CD4-positive, alpha-beta memory T cell (primary cell): Measurements from ENCODE around the gene HEXA. TPM values are rescaled to one million over a fixed set of nuclear protein-coding genes. Genes with fewer than 3 reads are reported as not detected.

Experiments
- CTCF ChIA-PET: fragments of 350-600 bp; sonication (Branson Sonifier 250); formaldehyde crosslinking; loops from one replicate; lab custom pipeline; 2021; ENCODE audit warnings: inconsistent platforms; ENCODE audit not compliant: partially characterized antibody; lab: Charles Lee
- POLR2A ChIA-PET: fragments of 350-600 bp; sonication (Branson Sonifier 250); formaldehyde crosslinking; loops from one replicate; lab custom pipeline; 2021; ENCODE audit not compliant: partially characterized antibody; lab: Charles Lee
- DNase-seq, 5 donors: peaks; one replicate each; pipeline versions ENCODE4 v3.0.0 to v3.0.0-alpha.2; 2020 to 2022; ENCODE audit warnings: mixed read lengths in 1 of 5
- H3K27ac ChIP-seq: one replicate; pipeline ENCODE4 v1.7.0; 2013; ENCODE audit warnings: low read depth, low read length
- H3K27me3 ChIP-seq: 2 replicates; pipeline ENCODE4 v1.7.0; 2013; ENCODE audit warnings: mild to moderate bottlenecking, low read length, moderate library complexity; ENCODE audit not compliant: insufficient read depth
- H3K36me3 ChIP-seq: 2 replicates; pipeline ENCODE4 v1.7.0; 2013; ENCODE audit warnings: mild to moderate bottlenecking, low read length, moderate library complexity; ENCODE audit not compliant: insufficient read depth
- H3K4me1 ChIP-seq: 2 replicates; pipeline ENCODE4 v1.7.0; 2013; ENCODE audit warnings: mild to moderate bottlenecking, low read length, moderate library complexity; ENCODE audit not compliant: insufficient read depth
- H3K4me3 ChIP-seq, 2 donors: one replicate each; pipeline ENCODE4 v1.7.0; 2013; ENCODE audit warnings: low read length in 2 of 2, mild to moderate bottlenecking in 1 of 2
- H3K9me3 ChIP-seq, 2 donors: one replicate each; pipeline ENCODE4 v1.7.0; 2013; ENCODE audit warnings: low read length in 2 of 2, control low read depth in 1 of 2; ENCODE audit not compliant: control insufficient read depth in 1 of 2
- H3K27ac Mint-ChIP-seq, 7 donors: one replicate each; pipeline ENCODE4 v1.8.0; 2020 to 2021; ENCODE audit warnings: mixed read lengths in 7 of 7, mild to moderate bottlenecking in 6 of 7, inconsistent platforms in 3 of 7, moderate library complexity in 3 of 7
- H3K27me3 Mint-ChIP-seq, 2 donors: one replicate each; pipeline ENCODE4 v1.8.0; 2020 to 2021; ENCODE audit warnings: mixed read lengths in 2 of 2
- H3K36me3 Mint-ChIP-seq, 2 donors: one replicate each; pipeline ENCODE4 v1.8.0; 2020 to 2021; ENCODE audit warnings: mixed read lengths in 2 of 2, inconsistent platforms in 1 of 2, mild to moderate bottlenecking in 1 of 2
- H3K4me1 Mint-ChIP-seq, 4 donors: one replicate each; pipeline ENCODE4 v1.8.0; 2020 to 2021; ENCODE audit warnings: mixed read lengths in 4 of 4, mild to moderate bottlenecking in 1 of 4
- H3K4me3 Mint-ChIP-seq, 8 donors: one replicate each; pipeline ENCODE4 v1.8.0; 2020 to 2021; ENCODE audit warnings: mixed read lengths in 8 of 8, mild to moderate bottlenecking in 7 of 8, moderate library complexity in 6 of 8, inconsistent platforms in 3 of 8
- H3K9me3 Mint-ChIP-seq, 8 donors: one replicate each; pipeline ENCODE4 v1.8.0; 2020 to 2021; ENCODE audit warnings: mixed read lengths in 8 of 8, mild to moderate bottlenecking in 5 of 8, inconsistent platforms in 3 of 8, moderate library complexity in 1 of 8
- intact Hi-C: fragments of 100-400 bp; cut with micrococcal nuclease; formaldehyde crosslinking; loops from one replicate; pipeline ENCODE4 v1.15.1; 2023
- polyA plus RNA-seq, 2 donors: library from polyadenylated mRNA; unstranded; fragments of 300-500 nt; fragmentation: Illumina TruSeq; gene quantifications; one replicate each; pipeline ENCODE4 v1.2.3, GENCODE V29; 2021
- total RNA-seq, 2 experiments: library from RNA; stranded (reverse); gene quantifications; one replicate each; pipeline ENCODE4 v1.2.3, GENCODE V29; 2021

The HEXA gene
- total and polyA plus RNA-seq, 4 experiments from 2014 or later: 69.9 to 102 (median 84.5) TPM

- H3K9me3 ChIP-seq: no peaks in the 10 kb centered on the region
- Mint-ChIP-seq H3K4me3 (peak overlapping the region; percentile 41 to 86 (median 78)), H3K4me1 (peaks cover 21 to 32% (median 26%) of the 10 kb centered on the region in 4 donors), H3K36me3 (peaks cover 0 to 3% of the 10 kb centered on the region in 2 donors), H3K9me3 (peaks cover 0 to 6% (median 0%) of the 10 kb centered on the region in 8 donors), H3K27me3 (no peaks in the 10 kb centered on the region), H3K27ac (peak overlapping the region; percentile 56 to 97 (median 80))
- H3K36me3 ChIP-seq: no peaks in the 10 kb centered on the region
- ChIA-PET CTCF (no interaction called here), POLR2A (no interaction called here)
- H3K4me3 ChIP-seq: no peak overlapping the region
- no peaks in the 10 kb centered on the region for H3K27me3 ChIP-seq
- intact Hi-C loops: loop anchor here (10.0 kb wide), 2 partner anchors 156 to 366 kb away; partner anchors contain the start of genes ARIH1, BBS4 and HIGD2B
- DNase-seq: no peak
- peaks cover 15% of the 10 kb centered on the region for H3K4me1 ChIP-seq
- no peak overlapping the region for H3K27ac ChIP-seq
Measured at GRCh38 chr15:72318408-72318942, 57.3 kb downstream of the HEXA start.

- no peaks in the 10 kb centered on the region for H3K9me3 ChIP-seq
- H3K4me1 ChIP-seq: peaks cover 7% of the 10 kb centered on the region
- H3K4me3 ChIP-seq: no peak overlapping the region
- H3K27ac ChIP-seq: no peak overlapping the region
- H3K4me3 Mint-ChIP-seq: no peak overlapping the region
- H3K27ac Mint-ChIP-seq: no peak overlapping the region
- peaks cover 0 to 3% (median 0%) of the 10 kb centered on the region in 8 donors for H3K9me3 Mint-ChIP-seq
- no peaks in the 10 kb centered on the region for H3K36me3 ChIP-seq
- intact Hi-C loops: loop anchor here (10.0 kb wide), 2 partner anchors 159 to 369 kb away; partner anchors contain the start of genes ARIH1, BBS4 and HIGD2B
- ChIA-PET POLR2A (no interaction called here), CTCF (no interaction called here)
- H3K4me1 Mint-ChIP-seq: peaks cover 19 to 29% (median 23%) of the 10 kb centered on the region in 4 donors
- peaks cover 0 to 3% of the 10 kb centered on the region in 2 donors for H3K36me3 Mint-ChIP-seq
- no peaks in the 10 kb centered on the region for H3K27me3 ChIP-seq
- DNase-seq: no peak
- no peaks in the 10 kb centered on the region for H3K27me3 Mint-ChIP-seq
Measured at GRCh38 chr15:72315706-72316370, 60.0 kb downstream of the HEXA start.

DNA sequence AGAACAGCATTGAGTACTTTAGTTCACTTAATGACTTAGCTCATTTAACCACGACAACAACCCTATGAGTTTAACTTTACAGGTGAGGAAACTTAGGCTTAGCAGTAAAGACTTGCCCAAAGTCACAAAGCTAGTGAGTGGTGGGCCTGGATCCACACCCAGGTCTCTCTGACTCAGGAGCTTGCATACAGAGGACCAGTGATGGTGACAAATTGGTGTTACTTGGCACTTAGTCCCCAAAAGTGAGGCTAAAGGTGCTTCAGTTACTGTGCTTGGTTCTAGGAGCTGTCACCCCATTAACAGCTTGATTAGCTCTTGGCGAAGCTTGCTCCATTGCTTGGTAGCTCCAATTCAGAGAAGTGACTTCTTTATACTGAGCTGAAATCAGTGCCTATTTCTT lies 61.9 kb downstream of the HEXA start:
- peaks cover 0 to 1% (median 0%) of the 10 kb centered on the region in 8 donors for H3K9me3 Mint-ChIP-seq
- H3K4me3 ChIP-seq: no peak overlapping the region
- H3K4me1 Mint-ChIP-seq: peaks cover 5 to 15% (median 11%) of the 10 kb centered on the region in 4 donors
- no peaks in the 10 kb centered on the region for H3K4me1 ChIP-seq
- H3K36me3 Mint-ChIP-seq: no peaks in the 10 kb centered on the region
- no peak for DNase-seq
- ChIA-PET CTCF (interaction anchor here (0.6 to 4.6 kb wide), 11 partner anchors 8 to 763 kb away, joined by 3 to 70 read pairs (median 4); no protein-coding TSS in a partner anchor), POLR2A (interaction anchor here (1.7 kb wide), 1 partner anchor 62 kb away, joined by 6 read pairs; the partner anchor contains the start of gene HEXA)
- no peaks in the 10 kb centered on the region for H3K27me3 Mint-ChIP-seq
- intact Hi-C loops: loop anchor here (10.0 kb wide), 2 partner anchors 161 to 371 kb away; partner anchors contain the start of genes ARIH1, BBS4 and HIGD2B
- H3K27ac Mint-ChIP-seq: no peak overlapping the region
- no peak overlapping the region for H3K27ac ChIP-seq
- H3K27me3 ChIP-seq: no peaks in the 10 kb centered on the region
- H3K4me3 Mint-ChIP-seq: no peak overlapping the region
- H3K9me3 ChIP-seq: no peaks in the 10 kb centered on the region
- no peaks in the 10 kb centered on the region for H3K36me3 ChIP-seq

DNA sequence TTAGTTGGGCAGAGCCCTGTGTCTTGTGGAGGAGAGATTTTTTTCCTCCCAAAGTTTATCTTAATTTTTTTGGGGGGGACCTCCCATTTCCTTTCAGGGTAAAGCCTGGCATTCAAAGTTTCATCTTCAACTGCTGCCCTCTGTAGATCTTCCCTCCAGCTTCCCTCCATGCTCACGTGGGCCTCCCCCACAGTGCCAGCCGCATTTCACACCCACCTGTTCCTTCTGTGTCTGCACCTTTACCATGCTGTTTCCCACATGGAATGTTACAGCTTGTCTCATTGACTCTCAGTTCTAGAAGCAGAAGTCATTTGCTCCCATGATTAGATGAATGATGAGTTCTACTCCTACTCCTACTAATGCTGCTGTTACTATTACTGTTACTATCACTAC lies 62.4 kb downstream of the HEXA start:
- no peaks in the 10 kb centered on the region for H3K4me1 ChIP-seq
- no peak for DNase-seq
- Mint-ChIP-seq H3K27ac (peak overlapping the region in 1 of 7 donors; percentile 76), H3K4me1 (peaks cover under 1 to 11% (median 7%) of the 10 kb centered on the region in 4 donors), H3K36me3 (no peaks in the 10 kb centered on the region), H3K27me3 (no peaks in the 10 kb centered on the region), H3K9me3 (no peaks in the 10 kb centered on the region), H3K4me3 (no peak overlapping the region)
- CTCF ChIA-PET: interaction anchor here (0.8 to 4.6 kb wide), 17 partner anchors 8 to 408 kb away, joined by 3 to 70 read pairs (median 4); no protein-coding TSS in a partner anchor
- no peak overlapping the region for H3K27ac ChIP-seq
- no peak overlapping the region for H3K4me3 ChIP-seq
- H3K27me3 ChIP-seq: no peaks in the 10 kb centered on the region
- no peaks in the 10 kb centered on the region for H3K9me3 ChIP-seq
- POLR2A ChIA-PET: interaction anchor here (1.1 to 1.7 kb wide), 2 partner anchors 63 to 83 kb away, joined by 3 to 6 read pairs; partner anchors contain the start of genes HEXA and PKM
- no peaks in the 10 kb centered on the region for H3K36me3 ChIP-seq
- intact Hi-C loops: loop anchor here (10.0 kb wide), 2 partner anchors 161 to 371 kb away; partner anchors contain the start of genes ARIH1, BBS4 and HIGD2B

DNA sequence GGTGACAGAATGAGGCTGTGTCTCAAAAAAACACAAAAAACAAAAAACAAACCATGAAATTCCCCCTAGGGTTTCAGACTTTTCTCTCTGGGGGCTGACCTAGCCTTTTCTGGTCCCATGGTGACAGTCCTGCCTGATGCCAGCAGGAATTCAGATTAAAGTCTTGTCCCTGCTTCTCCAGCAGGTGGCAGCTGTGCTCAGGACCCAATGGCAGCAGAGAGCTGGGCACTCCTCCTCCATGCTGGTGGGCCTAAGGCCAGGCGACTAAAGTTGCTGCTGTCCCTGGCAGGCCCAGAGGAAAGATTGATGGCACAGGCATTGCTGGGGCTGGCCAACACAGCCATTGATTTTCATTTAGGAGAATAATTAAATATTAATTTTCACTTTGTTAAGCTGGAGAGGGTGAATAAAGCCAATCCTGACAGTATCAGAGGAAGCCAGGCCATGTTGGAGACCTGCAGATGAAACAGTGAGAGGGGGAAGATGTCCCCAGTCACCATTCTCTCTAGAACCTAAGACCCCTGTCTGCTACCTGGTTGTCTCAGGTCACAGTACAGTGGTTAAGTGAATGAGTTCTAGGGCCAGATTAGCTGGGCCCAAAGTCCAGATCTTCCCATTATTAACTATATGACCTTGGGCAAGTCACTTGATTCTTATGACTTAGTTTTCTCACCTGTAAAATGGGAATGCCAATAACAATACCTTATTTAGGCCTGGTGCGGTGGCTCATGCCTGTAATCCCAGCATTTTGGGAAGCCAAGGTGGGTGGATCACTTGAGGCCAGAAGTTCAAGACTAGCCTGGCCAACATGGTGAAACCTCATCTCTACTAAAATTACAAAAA lies 63.0 kb downstream of the HEXA start:
- no peak overlapping the region for H3K4me3 ChIP-seq

DNA sequence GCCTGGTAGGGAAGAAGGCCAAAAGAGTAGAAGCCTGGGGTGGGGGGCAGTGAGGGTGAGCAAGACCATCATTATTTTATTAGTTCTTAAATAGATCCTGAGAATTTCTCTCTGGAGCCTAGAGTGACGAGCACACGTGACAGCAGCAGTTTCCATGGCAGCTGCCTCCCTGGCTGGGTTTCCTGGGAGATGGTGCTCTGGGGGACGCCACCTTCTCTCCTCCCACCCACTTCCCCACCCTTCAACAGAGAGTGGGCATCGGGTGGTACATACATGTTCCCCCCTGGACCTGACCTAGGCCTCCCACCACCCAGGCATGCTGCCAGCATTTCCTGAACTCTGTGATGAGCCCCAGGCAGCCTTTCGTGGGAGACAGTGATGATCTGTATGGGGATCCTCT lies 68.8 kb downstream of the HEXA start:
- Mint-ChIP-seq H3K27me3 (no peaks in the 10 kb centered on the region), H3K36me3 (peaks cover 0 to 6% of the 10 kb centered on the region in 2 donors), H3K27ac (peak overlapping the region; percentile 59 to 94 (median 90)), H3K4me1 (peaks cover 6 to 9% (median 7%) of the 10 kb centered on the region in 4 donors), H3K4me3 (no peak overlapping the region), H3K9me3 (no peaks in the 10 kb centered on the region)
- Histone ChIP-seq H3K27ac (no peak overlapping the region), H3K9me3 (no peaks in the 10 kb centered on the region), H3K36me3 (no peaks in the 10 kb centered on the region), H3K4me1 (peaks cover 5% of the 10 kb centered on the region), H3K4me3 (no peak overlapping the region), H3K27me3 (no peaks in the 10 kb centered on the region)
- CTCF ChIA-PET: no interaction called here
- POLR2A ChIA-PET: no interaction called here
- no peak for DNase-seq
- intact Hi-C loops: no loop called here

More for the DNA sequence above, 63.0 kb downstream of the HEXA start:
- H3K27ac ChIP-seq: no peak overlapping the region
- intact Hi-C loops: loop anchor here (1.0 to 10.0 kb wide), 3 partner anchors 162 to 372 kb away; partner anchors contain the start of genes ARIH1, BBS4 and HIGD2B
- CTCF ChIA-PET: interaction anchor here (0.5 to 4.6 kb wide), 21 partner anchors 8 to 409 kb away, joined by 3 to 70 read pairs (median 4); no protein-coding TSS in a partner anchor
- no peaks in the 10 kb centered on the region for H3K36me3 Mint-ChIP-seq
- DNase-seq: peak; percentile 50 to 57 (median 53)
- no peaks in the 10 kb centered on the region for H3K27me3 ChIP-seq
- H3K36me3 ChIP-seq: no peaks in the 10 kb centered on the region
- no peaks in the 10 kb centered on the region for H3K4me1 ChIP-seq
- H3K27me3 Mint-ChIP-seq: no peaks in the 10 kb centered on the region
- H3K4me1 Mint-ChIP-seq: peaks cover 0 to 8% (median 3%) of the 10 kb centered on the region in 4 donors
- H3K4me3 Mint-ChIP-seq: no peak overlapping the region
- POLR2A ChIA-PET: interaction anchor here (1.1 to 1.7 kb wide), 2 partner anchors 63 to 82 kb away, joined by 3 to 6 read pairs; partner anchors contain the start of genes HEXA and PKM
- H3K9me3 Mint-ChIP-seq: no peaks in the 10 kb centered on the region
- no peaks in the 10 kb centered on the region for H3K9me3 ChIP-seq
- peak overlapping the region in 2 of 7 donors; percentile 23 to 45 for H3K27ac Mint-ChIP-seq
